Right lobe of liver (tissue), 6 donors: ENCODE measurements around the gene AKT3. TPM values are rescaled to one million over a fixed set of nuclear protein-coding genes. Genes with fewer than 3 reads are reported as not detected.

Experiments
- ATAC-seq, 4 donors: fragments of 200-7000 bp; cut with Tn5 transposase; one replicate each; pipeline ENCODE4 v1.9.1; 2020; ENCODE audit warnings: mild to moderate bottlenecking in 4 of 4, moderate library complexity in 4 of 4
- DNase-seq, 3 donors: peaks; one replicate each; pipeline ENCODE4 v3.0.0-alpha.2; 2020
- H3K27ac ChIP-seq, 3 donors: fragments of 200-600 bp; one replicate each; pipeline ENCODE4 v1.8.0; 2022
- H3K27me3 ChIP-seq, 2 donors: fragments of 200-600 bp; one replicate each; pipeline ENCODE4 v1.8.0; 2022
- H3K36me3 ChIP-seq, 4 donors: fragments of 200-600 bp; sonication (generic) in 1 of 4; one replicate each; pipeline versions ENCODE4 v1.5.1 to v1.8.0; 2017 to 2022; ENCODE audit warnings: control low read depth in 1 of 4
- H3K4me1 ChIP-seq, 4 donors: fragments of 200-600 bp; sonication (generic) in 1 of 4; one replicate each; pipeline versions ENCODE4 v1.5.1 to v1.8.0; 2017 to 2022; ENCODE audit warnings: control low read depth in 1 of 4
- H3K4me3 ChIP-seq, 3 donors: fragments of 200-600 bp; one replicate each; pipeline ENCODE4 v1.8.0; 2022
- H3K9me3 ChIP-seq, 4 donors: fragments of 200-600 bp; sonication (generic) in 1 of 4; one replicate each; pipeline versions ENCODE4 v1.5.1 to v1.8.0; 2017 to 2022; ENCODE audit warnings: control low read depth in 1 of 4
- POLR2A ChIP-seq: fragments of 450-650 bp; IDR thresholded peaks from one replicate; pipeline ENCODE4 v1.6.1; 2017; ENCODE audit warnings: antibody characterized with exemption, mild to moderate bottlenecking
- WGBS: methylation state at CpG from one replicate; pipeline ENCODE4 v1.1.6; 2018; ENCODE audit warnings: low coverage, low lambda C conversion rate; ENCODE audit not compliant: insufficient coverage; ENCODE audit errors: missing lambda C conversion rate; 5-methylcytosine and 5-hydroxymethylcytosine counted together
- intact Hi-C, 2 donors: fragments of 100-400 bp; cut with DNase I; formaldehyde crosslinking; loops; one replicate each; pipeline versions ENCODE4 v1.11.2 to v1.14.1; 2022
- total RNA-seq, 6 experiments: library from RNA; depleted of rRNA in 2 of 6; stranded (reverse); fragments of >200 nt in 2 of 6; fragmentation: NEBNext Ultra II Directional in 3 of 6; extraction: Animal tissue kit (Norgen Biotek cat#: 25700) in 3 of 6; gene quantifications; one replicate each; pipeline versions ENCODE4 v1.1.0 to v1.2.4, GENCODE V29; 2016 to 2023
- TF ChIP-seq, protein P1 (sequence below), 4 donors: fragments of 200-600 bp in 3 of 4; fragments of 450-650 bp in 1 of 4; IDR thresholded peaks; one replicate each; pipeline versions ENCODE4 v1.5.1 to v1.8.0; 2016 to 2022; ENCODE audit warnings: antibody characterized with exemption in 4 of 4, mild to moderate bottlenecking in 2 of 4
- donor health status: DM: no; HTN: yes; CAD: no.
- donor health status: DM: no; HTN: no; CAD: no.
- donor health status: DM: no; HTN: no; CAD: no.
- donor health status: DM: no; HTN: yes; CAD: no.
- donor health status: DM: no; HTN: yes; CAD: no.

Gene AKT3
- total RNA-seq, 6 experiments from 2014 or later = 4.9 to 9.6 (median 6.8) TPM

DNA sequence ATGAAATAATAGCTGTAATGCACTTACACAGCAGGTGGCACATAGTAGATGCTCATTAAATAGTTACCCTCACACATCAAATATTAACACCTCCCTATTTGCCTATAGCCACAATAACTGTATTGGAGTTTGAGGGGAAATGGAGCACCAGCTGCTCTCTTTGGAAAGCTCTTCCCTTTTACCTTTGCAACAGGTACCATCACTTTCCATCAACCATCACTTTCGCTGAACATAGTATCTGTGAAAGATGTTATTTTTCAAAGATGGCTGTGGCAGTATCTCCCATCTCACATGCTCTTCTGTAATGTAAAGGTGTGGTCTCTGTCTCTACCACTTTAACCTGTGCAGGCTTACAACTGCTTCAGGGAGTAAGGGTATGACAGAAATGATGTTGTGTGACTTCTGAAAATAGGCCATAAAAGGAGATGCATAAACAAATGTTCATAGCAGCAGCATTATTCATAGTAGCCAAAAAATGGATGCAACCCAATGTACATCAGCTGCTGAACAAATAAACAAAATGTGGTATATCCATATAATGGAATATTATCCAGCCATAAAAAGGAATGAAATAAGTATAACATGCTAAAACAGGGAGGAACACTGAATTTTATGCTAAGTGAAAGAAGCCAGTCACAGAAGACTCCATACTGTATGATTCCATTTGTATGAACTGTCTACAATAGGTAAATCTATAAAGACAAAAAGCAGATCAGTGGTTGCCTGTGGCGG lies 288.3 kb downstream of the AKT3 start:
- intact Hi-C loops = no loop called here
- no peak for TF ChIP-seq POLR2A
- TF ChIP-seq, protein P1, sequence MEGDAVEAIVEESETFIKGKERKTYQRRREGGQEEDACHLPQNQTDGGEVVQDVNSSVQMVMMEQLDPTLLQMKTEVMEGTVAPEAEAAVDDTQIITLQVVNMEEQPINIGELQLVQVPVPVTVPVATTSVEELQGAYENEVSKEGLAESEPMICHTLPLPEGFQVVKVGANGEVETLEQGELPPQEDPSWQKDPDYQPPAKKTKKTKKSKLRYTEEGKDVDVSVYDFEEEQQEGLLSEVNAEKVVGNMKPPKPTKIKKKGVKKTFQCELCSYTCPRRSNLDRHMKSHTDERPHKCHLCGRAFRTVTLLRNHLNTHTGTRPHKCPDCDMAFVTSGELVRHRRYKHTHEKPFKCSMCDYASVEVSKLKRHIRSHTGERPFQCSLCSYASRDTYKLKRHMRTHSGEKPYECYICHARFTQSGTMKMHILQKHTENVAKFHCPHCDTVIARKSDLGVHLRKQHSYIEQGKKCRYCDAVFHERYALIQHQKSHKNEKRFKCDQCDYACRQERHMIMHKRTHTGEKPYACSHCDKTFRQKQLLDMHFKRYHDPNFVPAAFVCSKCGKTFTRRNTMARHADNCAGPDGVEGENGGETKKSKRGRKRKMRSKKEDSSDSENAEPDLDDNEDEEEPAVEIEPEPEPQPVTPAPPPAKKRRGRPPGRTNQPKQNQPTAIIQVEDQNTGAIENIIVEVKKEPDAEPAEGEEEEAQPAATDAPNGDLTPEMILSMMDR (IDR thresholded peaks at IDR 0.05) = no peak
- Histone ChIP-seq H3K9me3 (no peaks in the 10 kb centered on the region), H3K36me3 (no peaks in the 10 kb centered on the region), H3K4me1 (no peaks in the 10 kb centered on the region), H3K27me3 (no peaks in the 10 kb centered on the region), H3K27ac (no peak overlapping the region), H3K4me3 (no peak overlapping the region)
- WGBS = 100% methylated on average over 2 of the region's 2 CpGs
- no peak for ATAC-seq
- no peak for DNase-seq

GRCh38 chr1:243559575-243560162 lies 290.4 kb downstream of the AKT3 start:
- no peak overlapping the region for H3K27ac ChIP-seq
- ATAC-seq (peak in 1 of 4 donors; percentile 23), DNase-seq (no peak)
- H3K4me1 ChIP-seq = no peaks in the 10 kb centered on the region
- H3K36me3 ChIP-seq = no peaks in the 10 kb centered on the region
- TF ChIP-seq, protein P1 (IDR thresholded peaks at IDR 0.05) = no peak
- TF ChIP-seq POLR2A = no peak
- intact Hi-C loops = no loop called here
- H3K4me3 ChIP-seq = no peak overlapping the region
- no peaks in the 10 kb centered on the region for H3K9me3 ChIP-seq
- 84% methylated on average over 6 of the region's 7 CpGs for WGBS
- no peaks in the 10 kb centered on the region for H3K27me3 ChIP-seq

DNA sequence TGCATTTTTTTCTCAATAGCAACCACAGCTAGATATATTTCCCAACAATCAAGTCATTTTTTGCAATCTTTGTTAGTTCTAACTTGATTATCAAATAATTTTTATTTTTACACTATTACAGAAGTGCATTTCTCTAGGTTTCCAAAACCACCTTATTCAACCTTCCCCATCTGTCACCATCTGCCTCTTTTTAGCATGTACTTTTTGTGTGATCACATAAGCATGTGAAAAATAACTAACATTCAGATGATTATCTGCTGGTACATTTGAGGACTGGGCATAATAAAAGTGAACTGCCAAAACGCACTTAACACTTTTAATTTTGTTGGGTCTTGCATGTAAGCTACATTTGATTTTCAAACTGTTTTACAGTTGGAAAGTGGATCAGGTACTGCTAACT lies 291.5 kb downstream of the AKT3 start:
- Histone ChIP-seq H3K27ac (no peak overlapping the region), H3K4me1 (no peaks in the 10 kb centered on the region), H3K4me3 (no peak overlapping the region), H3K9me3 (no peaks in the 10 kb centered on the region), H3K27me3 (no peaks in the 10 kb centered on the region), H3K36me3 (no peaks in the 10 kb centered on the region)
- WGBS = 88% methylated on average over 1 of the region's 1 CpG
- no peak for DNase-seq
- TF ChIP-seq, protein P1 (IDR thresholded peaks at IDR 0.05) = no peak
- no peak for TF ChIP-seq POLR2A
- ATAC-seq = no peak
- intact Hi-C loops = no loop called here

DNA sequence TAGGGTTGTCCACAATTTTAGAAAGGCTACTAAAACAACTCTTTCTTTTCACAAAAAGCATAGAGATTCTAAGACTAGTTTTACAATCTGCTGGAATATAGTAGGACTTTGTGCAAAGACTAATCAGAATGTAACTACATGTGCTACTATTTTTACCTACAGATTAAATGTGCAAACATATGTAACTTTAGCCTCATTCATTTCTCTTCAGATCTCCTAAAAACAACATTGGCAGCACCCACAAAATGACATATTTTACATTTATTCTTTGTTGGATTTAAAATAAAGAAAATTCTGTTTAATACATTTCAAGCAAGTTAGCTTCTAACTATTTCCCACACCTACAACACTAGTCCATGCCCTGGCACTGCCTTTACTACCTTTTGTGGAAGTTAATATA lies 292.2 kb downstream of the AKT3 start:
- DNase-seq (no peak), ATAC-seq (no peak)
- no peaks in the 10 kb centered on the region for H3K9me3 ChIP-seq
- H3K4me3 ChIP-seq = no peak overlapping the region
- no peaks in the 10 kb centered on the region for H3K4me1 ChIP-seq
- H3K27me3 ChIP-seq = no peaks in the 10 kb centered on the region
- intact Hi-C loops = no loop called here
- H3K27ac ChIP-seq = no peak overlapping the region
- no peak for TF ChIP-seq POLR2A
- TF ChIP-seq, protein P1 (IDR thresholded peaks at IDR 0.05) = no peak
- H3K36me3 ChIP-seq = no peaks in the 10 kb centered on the region
